GM18867 (cell line): ENCODE results near the gene MPV17.
A peak's percentile ranks its signal among the peaks of the same experiment; 100 is the strongest.
"Not testable (repeated sequence)": the region's sequence is repeated elsewhere in the genome, so short reads cannot be mapped to it uniquely, and the experiment has no call there.

Experiments
- ATAC-seq: cut with Tn5 transposase; IDR thresholded peaks from one replicate; pipeline ENCODE4 v1.9.1; 2021; ENCODE audit warnings: mild to moderate bottlenecking, moderate library complexity; ENCODE audit not compliant: unreplicated experiment

Gene MPV17

GRCh38 chr2:27322766-27323595 lies at the start of gene MPV17:
Gene MPV17 (minus strand): TSS chr2:27323097. CDS start chr2:27322517, 580 bp downstream.
- ATAC-seq, result peak; percentile 82

- ATAC-seq, result peak; percentile 26
Measured at GRCh38 chr2:27370816-27371620, 48.1 kb upstream of the MPV17 start.

GRCh38 chr2:27370026-27370815 lies 47.3 kb upstream of the MPV17 start, which contains the start of the genes EIF2B4 and SNX17:
Gene EIF2B4 (minus strand): TSS chr2:27370338. CDS start chr2:27370314, 24 bp downstream.
Gene SNX17 (plus strand): TSS chr2:27370616. CDS start chr2:27370744, 128 bp downstream.
- ATAC-seq, result peak; percentile 87

- peak; percentile 10 for ATAC-seq
Measured at GRCh38 chr2:27369471-27370025, 46.7 kb upstream of the MPV17 start.

- ATAC-seq, result no peak
Measured at GRCh38 chr2:27363933-27364332, 41.0 kb upstream of the MPV17 start.

GRCh38 chr2:27362678-27363420 lies 40.0 kb upstream of the MPV17 start:
- ATAC-seq, result no peak

GRCh38 chr2:27356382-27357181 lies 33.7 kb upstream of the MPV17 start, which contains the start of gene GTF3C2:
Gene GTF3C2 (minus strand): TSS chr2:27356764. CDS start chr2:27343554, 13,210 bp downstream.
- ATAC-seq, result peak; percentile 82

GRCh38 chr2:27356056-27356381 lies 33.1 kb upstream of the MPV17 start:
- ATAC-seq, result no peak

GRCh38 chr2:27354597-27354927 lies 31.7 kb upstream of the MPV17 start:
- ATAC-seq, result no peak

GRCh38 chr2:27353762-27354596 lies 31.1 kb upstream of the MPV17 start:
- no peak for ATAC-seq

GRCh38 chr2:27353386-27353761 lies 30.5 kb upstream of the MPV17 start:
- ATAC-seq, result not testable (repeated sequence)

- ATAC-seq, result no peak
Measured at GRCh38 chr2:27351802-27352598, 29.1 kb upstream of the MPV17 start.

GRCh38 chr2:27350106-27350693 lies 27.3 kb upstream of the MPV17 start:
- ATAC-seq, result no peak

GRCh38 chr2:27347641-27348040 lies 24.7 kb upstream of the MPV17 start:
- no peak for ATAC-seq

- no peak for ATAC-seq
Measured at GRCh38 chr2:27336173-27336572, 13.3 kb upstream of the MPV17 start.

GRCh38 chr2:27335311-27335710 lies 12.4 kb upstream of the MPV17 start:
- ATAC-seq, result no peak

GRCh38 chr2:27324720-27325119 lies 1.8 kb upstream of the MPV17 start:
- no peak for ATAC-seq
